Hepatocyte (in vitro differentiated cells): Measurements from ENCODE around the gene KCNQ1. TPM values are rescaled to one million over a fixed set of nuclear protein-coding genes. Genes with fewer than 3 reads are reported as not detected.

ENCODE experiments used
- DNase-seq: peaks from one replicate; pipeline ENCODE4 v3.0.0-alpha.2; 2016; ENCODE audit warnings: low spot score
- H2AFZ ChIP-seq: fragments of 200-600 bp; sonication (generic); 2 replicates; pipeline ENCODE4 v1.6.0; 2016; ENCODE audit warnings: antibody characterized with exemption, mild to moderate bottlenecking
- H3K27ac ChIP-seq: fragments of 200-600 bp; sonication (generic); 2 replicates; pipeline ENCODE4 v1.5.1; 2016; ENCODE audit warnings: mild to moderate bottlenecking
- H3K27me3 ChIP-seq: fragments of 200-600 bp; sonication (generic); 2 replicates; pipeline ENCODE4 v1.6.1; 2016
- H3K36me3 ChIP-seq: fragments of 200-600 bp; sonication (generic); replicated peaks from 2 replicates; pipeline ENCODE4 v1.5.1; 2016; ENCODE audit warnings: low read depth; ENCODE audit not compliant: insufficient read depth
- H3K4me1 ChIP-seq: fragments of 200-600 bp; sonication (generic); 2 replicates; pipeline ENCODE4 v1.5.1; 2016; ENCODE audit warnings: mild to moderate bottlenecking, moderate library complexity; ENCODE audit not compliant: insufficient read depth
- H3K4me2 ChIP-seq: fragments of 200-600 bp; sonication (generic); 2 replicates; pipeline ENCODE4 v1.6.0; 2016
- H3K4me3 ChIP-seq: fragments of 200-600 bp; sonication (generic); 2 replicates; pipeline ENCODE4 v1.5.1; 2016; ENCODE audit warnings: mild to moderate bottlenecking
- H3K79me2 ChIP-seq: fragments of 200-600 bp; sonication (generic); 2 replicates; pipeline ENCODE4 v1.6.0; 2017; ENCODE audit warnings: mild to moderate bottlenecking
- H3K9me2 ChIP-seq: fragments of 200-600 bp; sonication (generic); replicated peaks from 2 replicates; pipeline ENCODE4 v1.6.0; 2017; ENCODE audit warnings: mild to moderate bottlenecking; ENCODE audit not compliant: insufficient read depth
- H3K9me3 ChIP-seq: fragments of 200-600 bp; sonication (generic); 2 replicates; pipeline ENCODE4 v1.5.1; 2016; ENCODE audit warnings: low read depth, mild to moderate bottlenecking
- H4K20me1 ChIP-seq: fragments of 200-600 bp; sonication (generic); 2 replicates; pipeline ENCODE4 v1.6.0; 2016; ENCODE audit warnings: mild to moderate bottlenecking; ENCODE audit not compliant: insufficient read depth, poor library complexity, severe bottlenecking
- WGBS: methylation state at CpG from one replicate; pipeline ENCODE4 v1.1.6; 2016; ENCODE audit warnings: low lambda C conversion rate; ENCODE audit errors: missing lambda C conversion rate; 5-methylcytosine and 5-hydroxymethylcytosine counted together
- polyA plus RNA-seq: library from polyadenylated mRNA; unstranded; fragments of >200 nt; fragmentation: Nextera tagmentation; extraction: Ambion mirVana; gene quantifications from 2 replicates; pipeline ENCODE4 v1.2.1, GENCODE V29; 2016
- small RNA-seq: library from RNA; depleted of rRNA; stranded (forward); fragments of <200 nt; gene quantifications from one replicate; pipeline ENCODE3, GENCODE V24; 2014
- total RNA-seq: library from RNA; depleted of rRNA; stranded (reverse); fragments of >200 nt; gene quantifications from 2 replicates; pipeline ENCODE4 v1.2.3, GENCODE V29; 2014
- TF ChIP-seq, protein P1 (sequence below): fragments of 200-600 bp; sonication (generic); IDR thresholded peaks from 2 replicates; pipeline ENCODE4 v1.5.1; 2016; ENCODE audit warnings: antibody characterized with exemption, mild to moderate bottlenecking; ENCODE audit not compliant: poor library complexity

Gene KCNQ1
- total and polyA plus RNA-seq, 2 experiments from 2014 or later, result 1.8 to 6.4 TPM

DNA sequence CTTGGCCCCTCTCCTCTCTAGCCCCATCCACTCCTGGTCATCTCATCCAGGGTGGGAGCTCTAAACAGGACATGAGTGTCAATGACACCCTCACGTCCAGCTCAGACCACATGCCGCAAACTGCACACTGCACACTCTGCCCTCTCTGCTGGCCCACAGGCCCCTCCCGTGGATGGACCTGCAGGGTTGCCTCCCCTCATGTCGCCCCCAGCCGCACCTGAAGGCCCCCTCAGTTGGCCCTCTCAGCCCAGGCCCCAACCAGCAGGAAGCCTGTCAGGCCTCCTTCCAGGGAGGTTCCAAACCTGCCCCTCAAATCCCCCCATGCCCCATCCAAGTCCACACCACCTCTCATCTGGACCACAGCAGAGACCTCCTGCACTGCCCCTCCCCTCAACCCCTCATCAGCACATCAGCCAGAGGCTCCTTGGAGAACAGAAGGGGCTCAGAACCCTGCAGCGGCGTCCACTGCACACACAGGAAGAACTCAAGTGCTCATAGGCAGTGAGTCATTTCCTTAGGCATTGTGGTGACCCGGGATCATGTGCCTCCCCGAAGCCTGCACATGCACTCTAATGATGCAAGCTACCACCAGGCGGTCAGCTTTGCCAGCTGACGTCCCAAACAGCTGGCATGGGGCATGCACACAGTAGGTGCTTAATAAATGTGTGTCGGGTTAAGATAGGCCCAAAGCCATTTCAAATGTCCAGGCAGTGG is 453.7 kb downstream of the KCNQ1 start:
- 73% methylated on average over 10 of the region's 12 CpGs for WGBS
- H3K27ac ChIP-seq, result no peak overlapping the region
- H2AFZ ChIP-seq, result no peak overlapping the region

More for the DNA sequence above, 453.7 kb downstream of the KCNQ1 start:
- Histone ChIP-seq H3K4me3 (no peak overlapping the region), H4K20me1 (no peaks in the 10 kb centered on the region), H3K27me3 (no peaks in the 10 kb centered on the region), H3K9me3 (no peaks in the 10 kb centered on the region), H3K4me1 (peaks cover 12% of the 10 kb centered on the region), H3K9me2 (no peaks in the 10 kb centered on the region), H3K36me3 (no peaks in the 10 kb centered on the region), H3K79me2 (no peaks in the 10 kb centered on the region), H3K4me2 (no peak overlapping the region)
- TF ChIP-seq, protein P1, sequence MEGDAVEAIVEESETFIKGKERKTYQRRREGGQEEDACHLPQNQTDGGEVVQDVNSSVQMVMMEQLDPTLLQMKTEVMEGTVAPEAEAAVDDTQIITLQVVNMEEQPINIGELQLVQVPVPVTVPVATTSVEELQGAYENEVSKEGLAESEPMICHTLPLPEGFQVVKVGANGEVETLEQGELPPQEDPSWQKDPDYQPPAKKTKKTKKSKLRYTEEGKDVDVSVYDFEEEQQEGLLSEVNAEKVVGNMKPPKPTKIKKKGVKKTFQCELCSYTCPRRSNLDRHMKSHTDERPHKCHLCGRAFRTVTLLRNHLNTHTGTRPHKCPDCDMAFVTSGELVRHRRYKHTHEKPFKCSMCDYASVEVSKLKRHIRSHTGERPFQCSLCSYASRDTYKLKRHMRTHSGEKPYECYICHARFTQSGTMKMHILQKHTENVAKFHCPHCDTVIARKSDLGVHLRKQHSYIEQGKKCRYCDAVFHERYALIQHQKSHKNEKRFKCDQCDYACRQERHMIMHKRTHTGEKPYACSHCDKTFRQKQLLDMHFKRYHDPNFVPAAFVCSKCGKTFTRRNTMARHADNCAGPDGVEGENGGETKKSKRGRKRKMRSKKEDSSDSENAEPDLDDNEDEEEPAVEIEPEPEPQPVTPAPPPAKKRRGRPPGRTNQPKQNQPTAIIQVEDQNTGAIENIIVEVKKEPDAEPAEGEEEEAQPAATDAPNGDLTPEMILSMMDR, result no peak
- DNase-seq, result peak; percentile 46

Small RNAs within 50 kb of the gene (small RNA-seq; reads per million reads assigned to genes)
- not detected for gene AC013791.1
- not detected for gene COX6CP18
- not detected for gene RF01947
- gene RF01948, result not detected
- not detected for gene RF01950

Other genes with a start within 250 kb of the KCNQ1 start
- 3.3 and 5.6 TPM in 2 replicates for gene ASCL2, start 174.4 kb upstream of the KCNQ1 start, total RNA-seq
- 5.8 and 7.9 TPM in 2 replicates for gene ASCL2, start 174.4 kb upstream of the KCNQ1 start, polyA plus RNA-seq
- 0.17 TPM in 1 of 2 replicates, not detected in the other for gene C11orf21, start 143.1 kb upstream of the KCNQ1 start, total RNA-seq
- 0.43 and 0.68 TPM in 2 replicates for gene C11orf21, start 143.1 kb upstream of the KCNQ1 start, polyA plus RNA-seq
- gene TSPAN32, start 143.0 kb upstream of the KCNQ1 start, total RNA-seq, result 1.5 and 5.0 TPM in 2 replicates
- gene TSPAN32, start 143.0 kb upstream of the KCNQ1 start, polyA plus RNA-seq, result 4.8 and 7.0 TPM in 2 replicates
- gene CD81, start 67.7 kb upstream of the KCNQ1 start, total RNA-seq, result 216 and 233 TPM in 2 replicates
- 471 and 472 TPM in 2 replicates for gene CD81, start 67.7 kb upstream of the KCNQ1 start, polyA plus RNA-seq
- gene TSSC4, start 44.3 kb upstream of the KCNQ1 start, total RNA-seq, result 31.4 and 33.8 TPM in 2 replicates
- 68.5 and 85.4 TPM in 2 replicates for gene TSSC4, start 44.3 kb upstream of the KCNQ1 start, polyA plus RNA-seq
- 0.07 and 0.32 TPM in 2 replicates for gene TRPM5, start 494 bp upstream of the KCNQ1 start, total RNA-seq
- gene TRPM5, start 494 bp upstream of the KCNQ1 start, polyA plus RNA-seq, result 0.13 and 0.36 TPM in 2 replicates